Type B pancreatic cell (in vitro differentiated cells): ENCODE results near the gene KREMEN2. TPM values are rescaled to one million over a fixed set of nuclear protein-coding genes. Genes with fewer than 3 reads are reported as not detected.

Source experiments
- DNase-seq: peaks from one replicate; pipeline ENCODE4 v3.0.0; 2021; ENCODE audit warnings: mixed read lengths; ENCODE audit not compliant: unreplicated experiment; ENCODE audit errors: extremely low spot score
- H3K27ac Mint-ChIP-seq: 2 replicates; pipeline ENCODE4 v1.8.0; 2021; ENCODE audit warnings: mild to moderate bottlenecking, mixed read lengths
- H3K27me3 Mint-ChIP-seq: 2 replicates; pipeline ENCODE4 v1.8.0; 2021; ENCODE audit warnings: mixed read lengths
- H3K36me3 Mint-ChIP-seq: 2 replicates; pipeline ENCODE4 v1.8.0; 2021; ENCODE audit warnings: mixed read lengths
- H3K4me1 Mint-ChIP-seq: one replicate; pipeline ENCODE4 v1.8.0; 2021; ENCODE audit warnings: mixed read lengths; ENCODE audit not compliant: unreplicated experiment
- H3K4me3 Mint-ChIP-seq: 2 replicates; pipeline ENCODE4 v1.8.0; 2021; ENCODE audit warnings: mild to moderate bottlenecking, mixed read lengths
- H3K9me3 Mint-ChIP-seq: 2 replicates; pipeline ENCODE4 v1.8.0; 2021; ENCODE audit warnings: mixed read lengths
- CTCF ChIP-seq: fragments of 200-600 bp; sonication (generic); conservative IDR thresholded peaks from 2 replicates; pipeline ENCODE4 v1.5.0; 2021; ENCODE audit warnings: antibody characterized with exemption, mild to moderate bottlenecking
- total RNA-seq: library from RNA; stranded (reverse); gene quantifications from 2 replicates; pipeline ENCODE4 v1.2.1, GENCODE V29; 2021; ENCODE audit warnings: low replicate concordance

KREMEN2 gene
- total RNA-seq, 1 donor from 2014 or later = 4.5 TPM

- H3K27me3 Mint-ChIP-seq = no peaks in the 10 kb centered on the region
- peaks cover 12% of the 10 kb centered on the region for H3K36me3 Mint-ChIP-seq
- H3K27ac Mint-ChIP-seq = no peak overlapping the region
- DNase-seq = no peak
- no peak overlapping the region for H3K4me3 Mint-ChIP-seq
- TF ChIP-seq CTCF = no peak
- no peaks in the 10 kb centered on the region for H3K4me1 Mint-ChIP-seq
- H3K9me3 Mint-ChIP-seq = no peaks in the 10 kb centered on the region
These were observed 17.4 kb upstream of the KREMEN2 start for GRCh38 chr16:2946649-2947048.

GRCh38 chr16:2948807-2949704, 15.0 kb upstream of the KREMEN2 start:
- Mint-ChIP-seq H3K27ac (no peak overlapping the region), H3K36me3 (peaks cover 7% of the 10 kb centered on the region), H3K4me1 (no peaks in the 10 kb centered on the region), H3K4me3 (no peak overlapping the region), H3K27me3 (no peaks in the 10 kb centered on the region), H3K9me3 (no peaks in the 10 kb centered on the region)
- no peak for TF ChIP-seq CTCF
- no peak for DNase-seq

DNA sequence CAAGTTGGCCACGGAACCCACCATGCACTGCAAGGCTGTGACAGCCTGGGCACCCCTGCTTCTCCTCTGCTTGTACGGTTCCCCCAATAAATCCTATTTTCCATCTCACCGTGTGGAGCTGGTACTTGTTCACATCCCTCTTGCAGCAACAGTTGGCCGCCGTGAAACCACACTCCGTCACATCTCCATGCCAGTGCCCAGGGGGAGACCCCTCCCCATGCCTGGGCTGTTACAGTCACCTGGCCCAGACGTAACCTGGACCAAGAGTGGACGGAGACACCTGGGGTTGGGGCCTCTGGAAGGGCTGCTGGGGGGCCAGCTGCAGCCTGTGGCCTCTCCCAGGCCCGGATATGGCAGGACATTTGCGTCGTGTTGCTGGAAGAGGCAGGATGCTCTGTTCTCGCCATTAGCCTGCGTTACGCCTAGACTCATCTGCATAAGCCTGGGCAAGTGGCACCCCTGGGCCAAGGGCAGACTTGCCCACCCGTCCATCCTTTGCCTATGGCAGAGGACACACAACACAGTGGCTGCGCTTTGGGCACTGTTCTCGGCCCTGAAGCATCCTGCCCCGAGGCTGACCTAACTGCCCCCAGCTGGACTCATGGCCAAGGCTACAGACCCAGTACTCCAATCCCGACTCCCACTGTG, 14.2 kb upstream of the KREMEN2 start:
- Mint-ChIP-seq H3K27me3 (no peaks in the 10 kb centered on the region), H3K9me3 (no peaks in the 10 kb centered on the region), H3K36me3 (peaks cover 7% of the 10 kb centered on the region), H3K27ac (no peak overlapping the region), H3K4me3 (no peak overlapping the region), H3K4me1 (no peaks in the 10 kb centered on the region)
- no peak for TF ChIP-seq CTCF
- no peak for DNase-seq

GRCh38 chr16:2950353-2950724, 13.7 kb upstream of the KREMEN2 start:
- Mint-ChIP-seq H3K4me3 (no peak overlapping the region), H3K36me3 (peaks cover 7% of the 10 kb centered on the region), H3K4me1 (no peaks in the 10 kb centered on the region), H3K27ac (no peak overlapping the region), H3K9me3 (no peaks in the 10 kb centered on the region), H3K27me3 (no peaks in the 10 kb centered on the region)
- no peak for DNase-seq
- TF ChIP-seq CTCF = no peak

DNA sequence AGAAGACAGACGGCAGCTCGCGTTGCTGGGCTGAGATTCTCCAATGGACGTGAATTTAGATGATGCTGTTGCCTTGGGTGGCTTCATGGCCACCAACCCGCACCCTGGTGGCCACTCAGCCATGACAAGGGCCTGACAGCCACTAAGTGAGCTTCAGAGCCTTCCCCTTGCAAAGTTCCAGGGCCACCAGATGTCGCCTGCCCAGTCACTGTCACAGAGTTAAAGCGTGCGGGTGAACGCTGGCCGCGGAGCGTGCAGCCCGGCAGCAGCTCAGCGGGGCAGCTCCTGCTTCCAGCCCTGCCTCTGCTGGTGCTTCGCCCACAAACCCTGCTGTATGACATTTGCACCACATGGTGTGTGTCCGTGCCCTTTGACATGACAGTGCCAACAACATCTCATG, 13.3 kb upstream of the KREMEN2 start:
- Mint-ChIP-seq H3K27ac (no peak overlapping the region), H3K4me1 (no peaks in the 10 kb centered on the region), H3K4me3 (no peak overlapping the region), H3K36me3 (peaks cover 7% of the 10 kb centered on the region), H3K27me3 (no peaks in the 10 kb centered on the region), H3K9me3 (no peaks in the 10 kb centered on the region)
- no peak for TF ChIP-seq CTCF
- no peak for DNase-seq
